Activated CD8-positive, alpha-beta memory T cell treated with anti-CD3 and anti-CD28 coated beads for 1 hour (primary cell): Measurements from ENCODE around the gene NUP88.
"Not testable (repeated sequence)": the region's sequence is repeated elsewhere in the genome, so short reads cannot be mapped to it uniquely, and the experiment has no call there.

Source experiments
- DNase-seq, 2 donors: peaks; one replicate each; pipeline ENCODE4 v3.0.0-alpha.2; 2020; ENCODE audit warnings: low read depth in 1 of 2; ENCODE audit errors: extremely low read depth in 1 of 2

NUP88 gene

GRCh38 chr17:5419356-5419958, at the start of gene NUP88:
TSS of gene NUP88 (minus strand) at chr17:5419662. CDS start at chr17:5419650, 12 bp downstream.
- peak; percentile 85 to 91 for DNase-seq

DNA sequence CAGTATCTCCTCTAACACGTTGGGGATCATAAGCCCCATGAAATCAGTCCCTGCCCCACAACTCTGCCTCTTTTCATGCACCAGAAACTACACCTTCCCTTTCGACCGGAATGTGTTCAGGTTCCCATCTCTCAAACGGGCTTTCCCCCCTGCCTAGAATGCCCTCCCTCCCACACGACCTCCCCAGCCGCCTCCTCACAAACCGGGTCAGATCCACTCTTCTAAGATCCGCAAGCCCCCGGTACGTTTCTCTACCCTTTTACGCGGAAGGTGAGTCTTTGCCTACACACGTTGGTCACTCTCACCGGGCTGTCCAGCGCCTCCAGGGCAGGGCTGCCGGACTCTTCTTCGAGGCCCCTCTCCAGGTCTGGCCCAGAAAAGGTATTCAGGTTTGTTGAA, 48.6 kb upstream of the NUP88 start:
- DNase-seq: no peak

GRCh38 chr17:5467416-5467815, 48.0 kb upstream of the NUP88 start:
- no peak for DNase-seq

DNA sequence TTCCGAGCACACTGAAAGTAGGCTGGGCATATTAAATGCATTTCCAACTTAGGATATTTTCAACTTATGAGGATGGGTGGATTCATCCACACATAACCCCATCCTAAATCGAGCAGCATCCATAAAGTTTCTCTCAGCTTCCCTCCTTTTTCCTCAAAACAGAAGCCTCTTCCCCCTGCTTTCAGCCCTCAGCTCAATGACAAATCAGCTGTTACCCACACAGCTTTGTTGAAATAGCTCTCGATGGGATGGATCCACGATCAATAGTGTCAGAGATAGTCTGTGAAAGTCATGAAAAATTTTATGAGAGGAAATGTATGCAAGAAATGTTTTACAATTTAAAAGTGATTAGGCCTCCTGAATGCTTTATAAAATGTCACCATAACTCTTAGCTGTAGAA, 46.8 kb upstream of the NUP88 start:
- no peak for DNase-seq

GRCh38 chr17:5464717-5465507, 45.5 kb upstream of the NUP88 start:
- DNase-seq: no peak

- no peak for DNase-seq
Measured at GRCh38 chr17:5446786-5447185, 27.3 kb upstream of the NUP88 start.

DNA sequence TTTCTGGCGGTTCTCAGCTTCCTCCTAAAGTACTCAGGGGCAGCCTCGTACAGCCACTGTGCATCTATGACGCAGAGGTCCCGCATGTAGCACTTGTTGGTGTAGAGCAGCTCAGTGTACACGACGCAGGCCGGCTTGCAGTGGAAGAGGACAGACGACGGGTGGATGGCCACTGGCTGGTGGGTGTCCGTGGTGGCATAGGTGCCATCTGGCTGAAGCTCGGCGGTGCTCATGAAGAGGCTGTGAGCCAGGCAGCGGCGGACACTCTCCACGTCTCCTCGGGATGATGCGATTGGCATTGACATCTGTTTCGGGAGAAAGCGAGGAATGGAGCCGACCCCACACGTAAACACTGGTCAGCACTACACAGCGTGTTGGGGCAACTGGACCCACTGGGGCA, 24.7 kb upstream of the NUP88 start:
- DNase-seq: no peak

GRCh38 chr17:5443728-5444127, 24.3 kb upstream of the NUP88 start:
- DNase-seq: no peak

GRCh38 chr17:5439446-5439764, 19.9 kb upstream of the NUP88 start:
- DNase-seq: no peak

DNA sequence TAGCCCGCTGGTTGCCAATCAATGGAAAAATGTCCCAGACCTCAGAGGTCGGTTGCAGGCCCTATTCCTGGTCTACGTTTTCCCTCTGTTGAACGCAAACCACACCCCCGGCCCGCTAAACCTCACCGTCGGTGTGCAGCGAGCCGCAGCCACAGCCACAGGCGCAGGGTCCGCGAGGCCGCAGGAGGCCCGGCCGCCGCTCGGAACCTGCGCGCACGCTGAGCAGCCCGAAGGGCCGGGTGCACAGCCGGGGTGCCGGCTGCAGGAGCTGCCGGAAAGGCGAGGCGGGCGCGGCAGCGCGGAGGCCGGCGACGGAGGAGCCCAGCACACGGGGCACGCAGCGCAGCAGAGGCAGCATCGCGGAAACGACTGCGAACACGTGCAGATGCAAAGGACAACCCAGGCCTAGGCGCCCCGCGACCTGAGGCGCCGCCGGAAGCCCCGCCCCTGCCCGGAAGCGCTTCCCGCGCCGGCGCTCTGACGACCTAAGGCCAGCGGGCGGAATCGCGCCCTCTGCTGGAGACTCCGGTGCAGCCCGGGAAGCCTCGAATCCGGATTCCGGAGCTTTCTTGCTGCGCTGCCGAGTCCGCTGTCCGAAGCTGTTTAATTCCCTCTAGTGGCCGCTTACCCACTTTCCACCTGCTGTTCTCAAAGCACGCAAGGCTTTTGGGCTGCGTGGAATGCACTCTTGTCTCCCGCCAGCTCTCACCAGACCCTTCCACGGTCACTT, 19.4 kb upstream of the NUP88 start, which contains the start of gene C1QBP:
Gene C1QBP, minus strand, starts transcription at position 440 of the 730 bp plus-strand sequence. Its CDS starts 82 bp downstream, at position 358.
- peak; percentile 67 to 89 for DNase-seq

DNA sequence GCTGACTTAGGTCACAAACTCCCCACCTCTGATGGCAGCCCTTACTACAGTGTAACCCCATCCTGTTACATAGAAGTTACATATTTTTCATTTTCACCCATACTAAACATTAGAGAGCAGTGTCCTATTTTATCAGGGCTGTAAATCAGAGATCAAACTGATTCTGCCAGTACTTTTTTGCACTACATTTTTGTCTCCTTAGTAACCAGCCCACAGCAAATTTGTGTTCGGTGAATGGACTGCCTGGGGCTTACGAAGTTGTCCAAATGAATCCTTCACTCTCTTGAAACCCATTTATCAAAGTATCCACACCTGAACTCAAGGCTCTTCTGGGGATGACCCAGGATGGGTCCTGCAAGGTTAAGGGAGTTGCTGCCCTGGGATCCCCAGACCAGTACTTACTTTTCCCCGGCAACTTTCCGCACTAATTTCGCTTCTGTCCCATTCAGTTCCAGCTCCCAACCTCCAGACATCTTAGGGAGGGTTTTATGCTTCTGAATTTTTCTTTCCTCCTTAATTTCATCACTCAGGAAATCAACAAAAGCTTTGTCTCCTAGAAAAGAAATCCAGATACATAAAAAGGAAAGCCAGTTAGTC, 18.4 kb upstream of the NUP88 start:
- no peak for DNase-seq

DNA sequence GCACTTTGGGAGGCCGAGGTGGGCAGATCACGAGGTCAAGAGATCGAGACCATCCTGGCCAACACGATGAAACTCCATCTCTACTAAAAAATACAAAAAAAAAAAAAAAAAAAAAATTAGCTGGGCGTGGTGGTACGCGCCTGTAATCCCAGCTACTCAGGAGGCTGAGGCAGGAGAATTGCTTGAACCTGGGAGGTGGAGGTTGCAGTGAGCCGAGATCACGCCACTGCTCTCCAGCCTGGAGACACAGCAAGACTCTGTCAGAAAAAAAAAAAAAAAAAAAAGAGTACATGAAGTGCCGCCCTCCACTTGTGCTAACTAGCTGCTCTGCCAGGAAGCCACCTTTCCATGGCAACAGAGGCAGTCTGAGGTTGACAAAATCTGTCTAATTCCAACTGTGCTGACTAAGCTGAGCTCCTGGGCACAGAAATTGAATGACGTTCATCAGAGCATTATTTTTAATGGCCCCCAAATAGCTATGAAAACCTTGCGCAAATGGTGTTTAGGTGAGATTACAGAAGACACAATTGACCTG, 16.4 kb upstream of the NUP88 start:
- not testable (repeated sequence) for DNase-seq

GRCh38 chr17:5434984-5435383, 15.5 kb upstream of the NUP88 start:
- DNase-seq: no peak

DNA sequence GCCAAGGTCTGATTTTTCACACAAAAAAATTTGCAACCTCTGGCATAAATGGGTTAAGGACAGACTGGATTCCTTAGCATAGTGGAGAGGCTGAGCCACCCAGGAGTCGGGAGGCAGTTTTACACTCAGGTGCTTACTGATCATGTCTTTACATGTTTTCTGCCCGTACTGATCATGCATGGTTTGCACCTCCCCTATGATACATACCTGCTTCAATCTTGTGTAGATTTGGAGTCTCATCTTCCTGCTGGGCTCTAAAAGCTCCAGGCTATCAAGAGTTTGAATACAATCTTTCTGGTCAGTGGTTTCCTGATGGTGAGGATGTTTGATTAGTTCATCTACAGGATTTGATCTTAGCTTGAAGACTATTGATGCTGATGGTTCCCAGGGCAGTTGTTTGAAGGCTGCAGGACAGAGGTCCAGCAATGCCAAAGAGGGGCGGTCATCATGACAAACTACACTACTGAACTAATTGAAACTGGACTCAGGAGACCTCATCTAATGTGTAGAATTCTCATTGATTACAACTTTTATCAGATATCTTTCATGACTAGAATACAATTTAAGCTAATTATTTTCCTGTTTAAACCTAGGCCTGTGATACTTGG, 12.6 kb upstream of the NUP88 start:
- DNase-seq: no peak

- not testable (repeated sequence) for DNase-seq
Measured at GRCh38 chr17:5431234-5431633, 11.8 kb upstream of the NUP88 start.

- DNase-seq: no peak
Measured at GRCh38 chr17:5430413-5430999, 11.0 kb upstream of the NUP88 start.

DNA sequence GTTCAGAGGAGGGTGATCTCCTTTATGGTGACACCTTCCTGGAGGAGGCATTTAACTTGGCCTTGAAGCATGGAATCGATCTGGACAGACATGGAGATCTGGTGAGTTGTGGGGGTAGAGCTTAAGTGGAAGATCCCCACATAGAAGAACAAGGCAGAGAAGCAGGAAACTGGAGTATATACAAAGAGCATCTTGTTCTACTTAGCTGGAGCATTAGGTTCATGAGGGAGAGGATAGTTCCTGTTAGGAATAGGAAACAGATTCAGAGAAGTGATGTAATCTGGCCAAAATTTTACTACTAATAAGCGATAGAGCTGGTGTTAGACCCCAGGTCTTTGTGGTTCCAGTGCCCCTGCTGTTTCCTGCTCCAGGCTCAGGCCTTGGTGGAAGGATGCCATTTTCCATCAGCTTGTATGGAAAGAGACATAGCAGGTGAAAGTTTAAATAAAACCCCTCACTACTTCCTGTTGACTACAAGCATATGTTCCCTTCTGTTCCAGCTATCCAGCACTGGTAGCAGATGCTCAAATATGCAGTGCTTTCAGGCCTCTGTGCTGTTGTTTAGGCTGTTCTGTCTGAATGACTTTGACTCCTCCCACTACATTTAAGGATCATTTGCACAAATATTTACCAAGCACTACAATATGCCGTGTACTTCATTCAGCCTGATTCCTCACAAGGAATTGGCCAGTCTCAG, 9.9 kb upstream of the NUP88 start:
- DNase-seq: no peak

DNA sequence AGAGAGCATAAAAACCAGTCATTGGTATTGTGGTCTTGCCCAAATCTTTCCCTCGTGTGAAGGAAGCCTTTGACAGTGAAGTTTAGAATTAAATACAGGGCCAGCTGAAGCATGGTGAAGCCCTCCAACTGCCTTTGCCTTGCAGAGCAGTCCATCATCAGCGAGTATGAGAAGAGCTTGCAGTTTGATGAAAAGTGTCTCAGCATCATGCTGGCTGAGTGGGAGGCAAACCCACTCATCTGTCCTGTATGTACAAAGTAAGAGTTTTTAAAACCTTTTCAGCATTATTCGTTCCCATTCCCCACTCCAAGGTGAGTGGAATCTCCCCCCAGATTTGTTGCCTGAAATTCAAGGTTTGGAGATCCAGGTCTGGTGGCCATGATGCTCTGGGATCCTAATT, 6.4 kb upstream of the NUP88 start:
- no peak for DNase-seq

- DNase-seq: no peak
Measured at GRCh38 chr17:5424909-5425308, 5.4 kb upstream of the NUP88 start.

GRCh38 chr17:5422505-5422904, 3.0 kb upstream of the NUP88 start:
- no peak for DNase-seq
